GM18907 (cell line): ENCODE data around the gene EEF2K.

ENCODE experiments used
- ATAC-seq: cut with Tn5 transposase; IDR thresholded peaks from one replicate; pipeline ENCODE4 v1.9.1; 2021; ENCODE audit warnings: mild to moderate bottlenecking, moderate library complexity; ENCODE audit not compliant: unreplicated experiment

Gene EEF2K

GRCh38 chr16:22314661-22315626, 108.9 kb downstream of the EEF2K start:
- ATAC-seq: no peak

GRCh38 chr16:22315979-22316378, 109.9 kb downstream of the EEF2K start:
- ATAC-seq: no peak

- ATAC-seq: no peak
Measured at GRCh38 chr16:22316411-22316811, 110.3 kb downstream of the EEF2K start.

- no peak for ATAC-seq
Measured at GRCh38 chr16:22317001-22317530, 111.0 kb downstream of the EEF2K start.

- no peak for ATAC-seq
Measured at GRCh38 chr16:22317625-22318024, 111.5 kb downstream of the EEF2K start.

GRCh38 chr16:22318690-22319358, 112.7 kb downstream of the EEF2K start:
- no peak for ATAC-seq

- ATAC-seq: no peak
Measured at GRCh38 chr16:22320572-22321339, 114.7 kb downstream of the EEF2K start.

GRCh38 chr16:22321340-22322001, 115.4 kb downstream of the EEF2K start:
- no peak for ATAC-seq

GRCh38 chr16:22322021-22322471, 116.0 kb downstream of the EEF2K start:
- ATAC-seq: no peak

GRCh38 chr16:22322741-22323140, 116.7 kb downstream of the EEF2K start:
- no peak for ATAC-seq

GRCh38 chr16:22323173-22323958, 117.3 kb downstream of the EEF2K start:
- ATAC-seq: no peak

GRCh38 chr16:22323959-22324786, 118.1 kb downstream of the EEF2K start:
- ATAC-seq: no peak

- no peak for ATAC-seq
Measured at GRCh38 chr16:22324787-22325597, 118.9 kb downstream of the EEF2K start.

GRCh38 chr16:22325598-22326368, 119.7 kb downstream of the EEF2K start:
- no peak for ATAC-seq

- no peak for ATAC-seq
Measured at GRCh38 chr16:22326369-22326652, 120.2 kb downstream of the EEF2K start.

- no peak for ATAC-seq
Measured at GRCh38 chr16:22326771-22327445, 120.8 kb downstream of the EEF2K start.

- ATAC-seq: no peak
Measured at GRCh38 chr16:22327446-22327775, 121.3 kb downstream of the EEF2K start.
